Keratinocyte (primary cell): ENCODE results near the gene TIMD4.

Source experiments
- EZH2 ChIP-seq: IDR thresholded peaks from one replicate; pipeline ENCODE4 v1.6.1; 2012; ENCODE audit warnings: inconsistent platforms, mild to moderate bottlenecking, low read length, moderate library complexity
- TF ChIP-seq, protein P1 (sequence below), 3 experiments: IDR thresholded peaks in 1 of 3; conservative IDR thresholded peaks in 1 of 3; optimal IDR thresholded peaks in 1 of 3; 2 replicates in 2 of 3; 3 replicates in 1 of 3; pipeline versions ENCODE3 to v1.5.1; 2011; ENCODE audit warnings: low read length in 3 of 3, mild to moderate bottlenecking in 3 of 3, moderate library complexity in 2 of 3, control low read depth in 1 of 3, inconsistent platforms in 1 of 3; ENCODE audit not compliant: insufficient read depth in 2 of 3; ENCODE audit errors: extremely low read depth in 1 of 3

DNA sequence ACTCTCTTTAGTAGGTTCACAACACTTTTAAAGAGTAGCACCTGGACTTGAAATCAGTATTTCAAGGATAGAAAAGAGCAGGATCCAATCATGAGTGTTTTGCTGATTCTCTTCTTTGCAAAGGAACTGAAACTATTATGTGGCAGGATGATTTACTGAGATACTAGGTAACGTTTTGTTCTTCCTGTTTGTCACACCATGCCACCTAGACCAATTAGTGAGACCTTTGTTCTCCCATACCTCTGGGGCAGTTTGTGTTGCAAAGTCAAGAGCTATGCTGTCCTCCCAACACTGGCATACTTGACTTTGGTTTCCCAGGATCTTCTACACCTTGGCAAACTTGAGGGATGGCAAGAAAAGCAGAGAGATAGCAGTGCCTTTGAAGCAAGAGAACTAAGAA is 69.5 kb downstream of the TIMD4 start:
- TF ChIP-seq EZH2 = no peak
- TF ChIP-seq, protein P1, sequence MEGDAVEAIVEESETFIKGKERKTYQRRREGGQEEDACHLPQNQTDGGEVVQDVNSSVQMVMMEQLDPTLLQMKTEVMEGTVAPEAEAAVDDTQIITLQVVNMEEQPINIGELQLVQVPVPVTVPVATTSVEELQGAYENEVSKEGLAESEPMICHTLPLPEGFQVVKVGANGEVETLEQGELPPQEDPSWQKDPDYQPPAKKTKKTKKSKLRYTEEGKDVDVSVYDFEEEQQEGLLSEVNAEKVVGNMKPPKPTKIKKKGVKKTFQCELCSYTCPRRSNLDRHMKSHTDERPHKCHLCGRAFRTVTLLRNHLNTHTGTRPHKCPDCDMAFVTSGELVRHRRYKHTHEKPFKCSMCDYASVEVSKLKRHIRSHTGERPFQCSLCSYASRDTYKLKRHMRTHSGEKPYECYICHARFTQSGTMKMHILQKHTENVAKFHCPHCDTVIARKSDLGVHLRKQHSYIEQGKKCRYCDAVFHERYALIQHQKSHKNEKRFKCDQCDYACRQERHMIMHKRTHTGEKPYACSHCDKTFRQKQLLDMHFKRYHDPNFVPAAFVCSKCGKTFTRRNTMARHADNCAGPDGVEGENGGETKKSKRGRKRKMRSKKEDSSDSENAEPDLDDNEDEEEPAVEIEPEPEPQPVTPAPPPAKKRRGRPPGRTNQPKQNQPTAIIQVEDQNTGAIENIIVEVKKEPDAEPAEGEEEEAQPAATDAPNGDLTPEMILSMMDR (optimal IDR thresholded peaks at IDR 0.05 in 1 of 3, IDR thresholded peaks at IDR 0.05 in 1 of 3, conservative IDR thresholded peaks at IDR 0.05 in 1 of 3; ENCODE audit: extremely low read depth in 1 of 3, insufficient read depth in 2 of 3, low read length in 3 of 3) = no peak
